WTC11 (cell line): ENCODE measurements around the gene ENTREP1. TPM values are rescaled to one million over a fixed set of nuclear protein-coding genes. Genes with fewer than 3 reads are reported as not detected.

Source experiments
- ATAC-seq: fragments of 200-7000 bp; cut with Tn5 transposase; 2 replicates; pipeline ENCODE4 v1.10.0; 2021; ENCODE audit warnings: mild to moderate bottlenecking, moderate library complexity
- CTCF ChIA-PET: fragments of 300-600 bp; sonication (Branson Sonifier 250); formaldehyde crosslinking; loops from one replicate; lab custom pipeline; 2021; ENCODE audit warnings: antibody characterized with exemption; lab: Charles Lee
- POLR2A ChIA-PET: fragments of 350-600 bp; sonication (Branson Sonifier 250); formaldehyde crosslinking; loops from one replicate; lab custom pipeline; 2021; ENCODE audit warnings: antibody characterized with exemption; lab: Charles Lee
- DNase-seq: peaks from one replicate; pipeline ENCODE4 v3.0.0; 2021; ENCODE audit warnings: low spot score
- H3K27ac Mint-ChIP-seq: 2 replicates; pipeline ENCODE4 v1.8.0; 2021; ENCODE audit warnings: mixed read lengths
- H3K27me3 Mint-ChIP-seq: 2 replicates; pipeline ENCODE4 v1.8.0; 2021; ENCODE audit warnings: low read depth, mild to moderate bottlenecking, moderate library complexity, mixed read lengths
- H3K36me3 Mint-ChIP-seq: 2 replicates; pipeline ENCODE4 v1.8.0; 2021; ENCODE audit warnings: mixed read lengths
- H3K4me1 Mint-ChIP-seq: 2 replicates; pipeline ENCODE4 v1.8.0; 2022; ENCODE audit warnings: mixed read lengths
- H3K4me3 Mint-ChIP-seq: 2 replicates; pipeline ENCODE4 v1.8.0; 2021; ENCODE audit warnings: mild to moderate bottlenecking, moderate library complexity, mixed read lengths
- H3K9me3 Mint-ChIP-seq: 2 replicates; pipeline ENCODE4 v1.8.0; 2021; ENCODE audit warnings: mixed read lengths
- ARID4B ChIP-seq: sonication (generic); formaldehyde crosslinking; IDR thresholded peaks from 2 replicates; pipeline ENCODE4 v1.8.0; 2023; ENCODE audit warnings: missing genetic modification reagents, mild to moderate bottlenecking, borderline replicate concordance
- ATF2 ChIP-seq: sonication (generic); formaldehyde crosslinking; IDR thresholded peaks from 2 replicates; pipeline ENCODE4 v1.8.1; 2022; ENCODE audit warnings: low read depth, missing genetic modification reagents, borderline replicate concordance
- CBFB ChIP-seq: sonication (generic); formaldehyde crosslinking; IDR thresholded peaks from 2 replicates; pipeline ENCODE4 v1.8.1; 2022; ENCODE audit warnings: mild to moderate bottlenecking, low read depth, missing genetic modification reagents
- JAZF1 ChIP-seq: fragments of 250-450 bp; sonication (Bioruptor Pico); IDR thresholded peaks from 2 replicates; pipeline ENCODE4 v1.9.0; 2021; ENCODE audit warnings: moderate library complexity, mild to moderate bottlenecking, inconsistent platforms
- NFE2L1 ChIP-seq: sonication (generic); formaldehyde crosslinking; IDR thresholded peaks from 2 replicates; pipeline ENCODE4 v1.8.1; 2023; ENCODE audit warnings: missing genetic modification reagents
- NFYB ChIP-seq: sonication (generic); formaldehyde crosslinking; conservative IDR thresholded peaks from 2 replicates; pipeline ENCODE4 v1.8.0; 2022; ENCODE audit warnings: low read depth, missing genetic modification reagents
- NR1H2 ChIP-seq: sonication (generic); formaldehyde crosslinking; IDR thresholded peaks from 2 replicates; pipeline ENCODE4 v1.9.0; 2021; ENCODE audit warnings: mild to moderate bottlenecking, moderate library complexity, missing genetic modification reagents
- PRDM15 ChIP-seq: sonication (generic); formaldehyde crosslinking; IDR thresholded peaks from 2 replicates; pipeline ENCODE4 v1.8.0; 2022; ENCODE audit warnings: missing genetic modification reagents
- USF1 ChIP-seq: sonication (generic); formaldehyde crosslinking; IDR thresholded peaks from 2 replicates; pipeline ENCODE4 v1.8.0; 2022; ENCODE audit warnings: mild to moderate bottlenecking, missing genetic modification reagents
- ZNF138 ChIP-seq: sonication (generic); formaldehyde crosslinking; conservative IDR thresholded peaks from 2 replicates; pipeline ENCODE4 v1.8.1; 2022; ENCODE audit warnings: mild to moderate bottlenecking, moderate library complexity, missing genetic modification reagents
- ZNF532 ChIP-seq: fragments of 250-450 bp; sonication (Bioruptor Pico); IDR thresholded peaks from 2 replicates; pipeline ENCODE4 v1.9.0; 2021; ENCODE audit warnings: mild to moderate bottlenecking, borderline replicate concordance
- total RNA-seq: library from RNA; stranded (reverse); gene quantifications from 3 replicates; pipeline ENCODE4 v1.2.3, GENCODE V29; 2021
- TF ChIP-seq, protein P1 (sequence below): sonication (generic); formaldehyde crosslinking; conservative IDR thresholded peaks from 2 replicates; pipeline ENCODE4 v1.8.1; 2022; ENCODE audit warnings: mild to moderate bottlenecking, missing genetic modification reagents
- TF ChIP-seq, protein P2 (sequence below): fragments of 250-450 bp; sonication (Bioruptor Pico); conservative IDR thresholded peaks from 2 replicates; pipeline ENCODE4 v1.9.0; 2021; ENCODE audit warnings: mild to moderate bottlenecking
- TF ChIP-seq, protein P3 (sequence below): sonication (generic); formaldehyde crosslinking; IDR thresholded peaks from 2 replicates; pipeline ENCODE4 v1.8.1; 2023; ENCODE audit warnings: mild to moderate bottlenecking, missing genetic modification reagents
- TF ChIP-seq, protein P4 (sequence below): sonication (generic); formaldehyde crosslinking; IDR thresholded peaks from 2 replicates; pipeline ENCODE4 v1.8.0; 2022; ENCODE audit warnings: mild to moderate bottlenecking, missing genetic modification reagents

The ENTREP1 gene
- total RNA-seq, 1 experiment from 2014 or later, result 22.4 TPM

DNA sequence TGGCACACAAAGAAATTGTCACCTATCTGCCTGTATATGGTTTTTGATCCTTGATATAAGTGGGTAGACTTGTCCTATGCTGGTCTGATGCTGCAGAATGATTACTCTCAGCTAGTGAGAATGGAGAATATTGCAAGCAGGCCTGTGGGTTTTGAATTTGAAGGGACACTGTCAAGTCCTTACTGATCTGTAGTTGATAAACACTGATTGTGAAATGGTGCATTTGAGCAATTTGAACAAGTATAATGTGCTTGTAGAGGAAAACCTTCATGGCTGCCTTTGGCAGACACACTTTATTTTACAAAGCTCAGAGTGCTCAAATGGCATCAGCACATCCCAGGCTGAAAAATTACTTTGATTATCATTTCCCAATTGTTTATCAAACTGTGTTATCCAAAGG is 9.3 kb downstream of the ENTREP1 start:
- Mint-ChIP-seq H3K9me3 (no peaks in the 10 kb centered on the region), H3K27ac (no peak overlapping the region), H3K4me1 (peaks cover 41% of the 10 kb centered on the region), H3K4me3 (no peak overlapping the region), H3K36me3 (no peaks in the 10 kb centered on the region), H3K27me3 (no peaks in the 10 kb centered on the region)
- ATAC-seq, result no peak
- ChIA-PET POLR2A (no interaction called here), CTCF (interaction anchor here (1.8 kb wide), 1 partner anchor 10 kb away, joined by 11 read pairs; no protein-coding TSS in a partner anchor)
- no peak for DNase-seq
- TF ChIP-seq CBFB (CRISPR knock-in tag) (no peak), ATF2 (CRISPR knock-in tag) (no peak), NFE2L1 (no peak), JAZF1 (no peak), PRDM15 (CRISPR knock-in tag) (no peak), ZNF532 (CRISPR knock-in tag) (no peak), ARID4B (no peak), NFYB (CRISPR knock-in tag) (no peak), ZNF138 (no peak), USF1 (CRISPR knock-in tag) (no peak), NR1H2 (CRISPR knock-in tag) (no peak)
- TF ChIP-seq, protein P1, sequence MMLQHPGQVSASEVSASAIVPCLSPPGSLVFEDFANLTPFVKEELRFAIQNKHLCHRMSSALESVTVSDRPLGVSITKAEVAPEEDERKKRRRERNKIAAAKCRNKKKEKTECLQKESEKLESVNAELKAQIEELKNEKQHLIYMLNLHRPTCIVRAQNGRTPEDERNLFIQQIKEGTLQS, result no peak
- TF ChIP-seq, protein P2, sequence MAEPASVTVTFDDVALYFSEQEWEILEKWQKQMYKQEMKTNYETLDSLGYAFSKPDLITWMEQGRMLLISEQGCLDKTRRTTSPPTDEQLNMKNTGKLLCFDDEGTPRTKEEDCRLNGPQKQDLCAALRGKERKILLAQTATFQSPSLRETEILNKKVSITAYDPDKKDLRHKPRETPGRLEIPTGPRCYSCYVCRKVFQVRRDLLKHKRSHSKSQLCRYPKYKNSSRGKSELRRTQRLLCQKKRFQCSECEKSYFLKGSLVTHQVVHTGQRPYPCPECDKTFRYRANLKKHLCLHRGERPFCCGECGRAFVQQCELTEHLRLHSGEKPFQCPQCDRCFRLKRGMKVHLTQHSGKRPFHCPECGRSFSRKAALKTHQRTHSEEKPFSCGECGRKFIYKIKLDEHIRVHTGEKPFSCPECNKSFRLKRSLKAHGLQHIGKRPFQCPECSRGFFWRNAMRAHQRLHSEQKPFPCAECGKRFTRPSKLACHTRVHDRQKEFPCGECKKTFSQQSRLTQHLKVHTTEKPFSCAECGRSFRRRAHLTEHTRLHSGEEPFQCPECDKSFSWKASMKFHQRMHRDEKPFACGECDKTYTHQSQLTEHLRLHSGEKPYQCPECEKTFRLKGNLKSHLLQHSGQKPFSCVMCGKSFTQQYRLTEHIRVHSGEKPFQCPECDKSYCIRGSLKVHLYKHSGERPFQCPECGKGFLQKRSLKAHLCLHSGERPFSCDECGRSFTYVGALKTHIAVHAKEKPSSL (CRISPR knock-in tag), result no peak
- TF ChIP-seq, protein P3, sequence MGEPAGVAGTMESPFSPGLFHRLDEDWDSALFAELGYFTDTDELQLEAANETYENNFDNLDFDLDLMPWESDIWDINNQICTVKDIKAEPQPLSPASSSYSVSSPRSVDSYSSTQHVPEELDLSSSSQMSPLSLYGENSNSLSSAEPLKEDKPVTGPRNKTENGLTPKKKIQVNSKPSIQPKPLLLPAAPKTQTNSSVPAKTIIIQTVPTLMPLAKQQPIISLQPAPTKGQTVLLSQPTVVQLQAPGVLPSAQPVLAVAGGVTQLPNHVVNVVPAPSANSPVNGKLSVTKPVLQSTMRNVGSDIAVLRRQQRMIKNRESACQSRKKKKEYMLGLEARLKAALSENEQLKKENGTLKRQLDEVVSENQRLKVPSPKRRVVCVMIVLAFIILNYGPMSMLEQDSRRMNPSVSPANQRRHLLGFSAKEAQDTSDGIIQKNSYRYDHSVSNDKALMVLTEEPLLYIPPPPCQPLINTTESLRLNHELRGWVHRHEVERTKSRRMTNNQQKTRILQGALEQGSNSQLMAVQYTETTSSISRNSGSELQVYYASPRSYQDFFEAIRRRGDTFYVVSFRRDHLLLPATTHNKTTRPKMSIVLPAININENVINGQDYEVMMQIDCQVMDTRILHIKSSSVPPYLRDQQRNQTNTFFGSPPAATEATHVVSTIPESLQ, result no peak
- TF ChIP-seq, protein P4, sequence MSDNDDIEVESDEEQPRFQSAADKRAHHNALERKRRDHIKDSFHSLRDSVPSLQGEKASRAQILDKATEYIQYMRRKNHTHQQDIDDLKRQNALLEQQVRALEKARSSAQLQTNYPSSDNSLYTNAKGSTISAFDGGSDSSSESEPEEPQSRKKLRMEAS (CRISPR knock-in tag), result no peak
